GM18505 (cell line): ENCODE results near the gene SPAG17.

ENCODE experiments used
- ATAC-seq: cut with Tn5 transposase; IDR thresholded peaks from one replicate; pipeline ENCODE4 v1.9.1; 2021; ENCODE audit not compliant: unreplicated experiment
- POLR2A ChIP-seq: IDR thresholded peaks from 4 replicates; pipeline ENCODE4 v1.6.1; 2011; ENCODE audit warnings: borderline replicate concordance; ENCODE audit not compliant: insufficient read depth, insufficient read length; ENCODE audit errors: extremely low read depth

SPAG17 gene

DNA sequence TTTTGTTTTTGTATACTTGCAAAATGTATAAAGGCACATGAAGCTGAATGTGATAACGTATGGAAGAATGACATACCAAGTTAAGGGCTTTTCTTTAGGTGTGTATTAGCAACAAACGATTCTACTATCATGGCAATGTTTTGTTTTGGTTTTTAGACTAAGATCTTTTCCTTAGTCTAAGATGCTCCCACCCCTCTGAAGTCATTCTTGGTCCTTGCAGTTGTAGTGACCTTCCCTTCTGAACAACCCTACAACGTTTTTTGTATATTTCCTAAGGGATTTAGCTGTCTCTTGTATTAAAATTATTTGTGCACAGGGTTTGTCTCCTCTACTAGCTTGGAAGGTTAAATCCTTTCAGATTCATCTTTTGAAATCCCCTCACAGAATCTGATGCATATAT is 61.0 kb downstream of the SPAG17 start:
- TF ChIP-seq POLR2A, result no peak
- no peak for ATAC-seq

GRCh38 chr1:118123116-118123839 is 61.8 kb downstream of the SPAG17 start:
- no peak for ATAC-seq
- no peak for TF ChIP-seq POLR2A

GRCh38 chr1:118122234-118123004 is 62.6 kb downstream of the SPAG17 start:
- TF ChIP-seq POLR2A, result no peak
- ATAC-seq, result no peak

- no peak for TF ChIP-seq POLR2A
- no peak for ATAC-seq
Observed at GRCh38 chr1:118118873-118119463, 66.1 kb downstream of the SPAG17 start.

DNA sequence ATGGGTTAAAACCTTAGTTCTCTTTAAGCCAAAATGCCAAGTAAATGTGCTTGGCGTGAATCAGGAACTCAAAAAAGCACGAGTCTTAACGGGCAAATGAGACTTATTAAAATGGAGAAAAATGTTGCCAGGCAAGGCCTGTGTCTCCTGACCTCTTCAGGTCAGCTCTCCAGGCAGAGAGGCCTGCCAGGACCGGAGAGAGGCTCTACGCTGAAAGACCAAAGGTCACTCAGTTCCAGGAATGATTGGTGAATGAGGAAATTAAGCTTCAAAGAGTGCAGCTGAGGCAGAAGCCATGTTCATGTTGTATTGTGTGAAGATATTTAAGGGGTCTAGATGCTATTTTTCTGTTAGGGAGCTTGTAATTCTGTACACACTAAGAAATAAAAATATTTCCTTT is 66.6 kb downstream of the SPAG17 start:
- ATAC-seq, result no peak
- no peak for TF ChIP-seq POLR2A

- ATAC-seq, result no peak
- no peak for TF ChIP-seq POLR2A
Observed at GRCh38 chr1:118117521-118117920, 67.5 kb downstream of the SPAG17 start.

DNA sequence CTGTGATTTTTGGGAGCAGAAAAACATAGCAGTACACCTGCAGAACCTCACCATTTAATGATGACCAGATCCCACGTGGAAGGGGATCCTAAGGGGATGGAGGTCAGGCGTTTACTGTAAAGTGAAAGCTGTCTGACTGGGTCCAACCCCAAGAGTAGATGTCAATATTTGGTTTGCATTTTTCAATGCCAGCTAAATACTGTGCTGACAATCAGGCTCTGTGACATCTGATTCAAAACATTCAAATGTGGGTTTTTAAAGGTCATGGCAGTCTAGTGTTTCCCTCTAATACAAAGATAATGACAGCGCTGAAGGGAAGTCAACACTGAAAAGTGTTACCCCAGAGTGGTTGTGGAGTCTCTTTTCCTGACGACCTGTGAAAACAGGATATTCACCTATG is 68.1 kb downstream of the SPAG17 start:
- ATAC-seq, result no peak
- TF ChIP-seq POLR2A, result no peak

DNA sequence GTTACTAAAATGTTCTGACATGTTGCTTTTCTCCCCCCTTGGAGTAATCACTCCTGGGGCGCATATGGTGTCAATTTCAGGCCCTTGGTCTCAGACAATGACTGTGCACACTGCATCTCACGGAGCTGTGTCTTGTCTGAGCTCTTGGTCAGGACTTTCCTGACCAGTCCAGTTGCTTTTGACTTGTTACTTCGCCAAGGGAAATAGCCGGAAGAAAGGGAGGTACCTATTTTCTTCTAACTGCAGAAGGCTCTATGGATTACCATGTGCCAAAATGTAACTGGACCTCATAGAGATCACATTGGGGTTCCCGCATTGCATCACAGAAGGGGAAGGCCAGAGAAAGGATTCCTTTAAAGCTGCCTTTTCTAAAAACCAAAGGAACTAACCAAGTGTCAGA is 68.6 kb downstream of the SPAG17 start:
- TF ChIP-seq POLR2A, result no peak
- ATAC-seq, result no peak

DNA sequence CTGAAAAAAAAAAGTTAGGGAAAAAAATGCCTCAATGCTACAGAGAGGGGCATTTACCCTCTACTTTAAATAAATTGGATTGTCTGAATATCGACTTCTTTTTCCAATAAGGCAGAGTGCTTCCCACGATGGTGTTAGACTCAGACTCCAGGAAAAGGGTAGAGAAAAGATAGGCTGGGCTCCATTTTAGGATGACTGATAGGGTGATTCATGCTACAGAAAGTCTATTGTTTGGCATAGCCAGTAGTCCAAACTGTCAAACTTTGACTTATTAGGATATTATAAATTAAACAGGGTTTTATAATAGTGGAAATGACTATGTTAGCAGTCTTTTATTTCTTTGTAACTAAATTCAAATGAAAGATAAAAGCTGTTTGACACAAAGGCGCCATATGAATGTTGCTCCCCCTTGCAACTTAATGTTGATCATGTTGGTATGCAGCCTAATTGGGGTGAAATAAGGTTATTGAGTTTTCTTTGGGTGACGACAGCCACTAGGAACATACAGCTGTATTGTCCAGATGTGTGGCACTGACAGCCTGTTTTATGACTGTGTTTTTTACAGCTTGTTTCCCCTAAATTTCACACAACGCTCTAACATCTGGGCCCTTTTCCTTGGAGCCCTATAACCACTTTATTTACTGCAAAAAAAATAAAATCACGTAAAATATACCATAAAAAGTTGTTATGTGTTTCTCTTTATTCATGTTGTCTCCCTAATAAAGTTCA is 69.3 kb downstream of the SPAG17 start:
- no peak for TF ChIP-seq POLR2A
- ATAC-seq, result no peak

- no peak for ATAC-seq
- no peak for TF ChIP-seq POLR2A
Observed at GRCh38 chr1:118113261-118113660, 71.8 kb downstream of the SPAG17 start.

DNA sequence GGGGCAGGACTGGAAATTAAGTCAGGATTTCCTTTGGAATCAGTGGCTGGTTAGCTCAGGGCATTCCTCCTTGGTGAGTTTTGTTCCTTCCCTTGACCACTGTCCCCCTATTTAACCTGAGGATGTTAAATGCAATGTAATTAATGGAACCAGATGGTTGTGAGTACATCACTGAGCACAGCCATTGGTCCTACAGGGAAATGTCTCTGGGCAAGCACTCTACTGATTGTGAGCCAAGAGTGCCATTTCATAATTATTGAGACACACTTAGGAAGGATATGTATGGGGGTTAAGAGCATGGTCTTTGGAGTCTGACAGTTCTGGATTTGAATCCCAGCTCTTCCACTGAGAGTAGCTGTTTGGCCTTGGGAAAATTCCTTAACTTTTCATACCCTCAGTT is 74.4 kb downstream of the SPAG17 start:
- no peak for TF ChIP-seq POLR2A
- no peak for ATAC-seq

- no peak for TF ChIP-seq POLR2A
- ATAC-seq, result no peak
Observed at GRCh38 chr1:118104951-118105350, 80.1 kb downstream of the SPAG17 start.

DNA sequence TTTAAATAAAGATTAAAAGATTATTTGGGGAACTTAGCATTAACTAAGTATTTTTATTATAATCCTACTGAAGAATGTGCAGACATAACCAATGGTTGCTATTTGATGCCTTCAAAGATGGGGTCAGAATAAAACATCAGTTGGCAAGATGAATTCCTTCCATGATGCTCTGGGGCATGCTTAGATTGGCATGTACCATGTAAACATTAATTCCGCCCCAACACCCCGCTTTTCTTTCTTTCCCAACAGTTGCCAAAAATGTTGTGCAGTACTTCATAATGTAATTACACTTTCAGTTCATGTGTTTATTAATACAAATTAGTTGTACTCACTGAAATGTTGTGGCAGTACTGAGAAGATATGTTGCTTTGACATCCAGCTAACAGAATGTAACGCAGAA is 82.6 kb downstream of the SPAG17 start:
- ATAC-seq, result no peak

More for the DNA sequence above, 82.6 kb downstream of the SPAG17 start:
- no peak for TF ChIP-seq POLR2A
